ENCODE data around the gene KCNIP1. TPM values are rescaled to one million over a fixed set of nuclear protein-coding genes. Genes with fewer than 3 reads are reported as not detected.

The KCNIP1 gene
- total RNA-seq, 1 experiment from 2014 or later = not detected

DNA sequence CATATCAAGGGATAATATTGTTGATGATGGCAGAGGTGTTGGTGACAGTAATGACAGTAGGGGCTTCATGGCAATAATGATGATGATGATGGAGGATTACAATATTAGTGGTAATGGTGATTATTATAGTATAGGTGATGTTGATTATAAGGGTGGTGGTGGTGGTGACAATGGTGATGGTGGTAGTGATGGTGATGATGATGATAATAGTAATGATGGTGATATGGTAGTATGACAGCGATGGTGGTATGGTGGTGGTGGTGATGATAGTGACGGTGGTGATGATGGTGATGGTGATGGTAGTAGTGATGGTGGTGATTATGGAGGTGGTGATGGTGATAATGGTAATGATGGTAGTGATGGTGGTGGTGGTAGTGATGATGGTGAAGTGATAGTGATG is 13.6 kb downstream of the KCNIP1 start:
- Mint-ChIP-seq H3K9me3 (ENCODE audit: low read depth, unreplicated experiment) (no peaks in the 10 kb centered on the region), H3K27me3 (ENCODE audit: unreplicated experiment) (peaks cover 14% of the 10 kb centered on the region), H3K4me3 (ENCODE audit: low read depth, unreplicated experiment) (no peak overlapping the region), H3K27ac (ENCODE audit: unreplicated experiment) (no peak overlapping the region), H3K36me3 (ENCODE audit: insufficient read depth, unreplicated experiment) (no peaks in the 10 kb centered on the region), H3K4me1 (ENCODE audit: low read depth, unreplicated experiment) (peaks cover 3% of the 10 kb centered on the region)
- intact Hi-C loops (cut with micrococcal nuclease; ENCODE audit: unreplicated experiment) = no loop called here
- BruUV-seq (replicated peaks) = no TSS peak
- TF ChIP-seq, protein P1, sequence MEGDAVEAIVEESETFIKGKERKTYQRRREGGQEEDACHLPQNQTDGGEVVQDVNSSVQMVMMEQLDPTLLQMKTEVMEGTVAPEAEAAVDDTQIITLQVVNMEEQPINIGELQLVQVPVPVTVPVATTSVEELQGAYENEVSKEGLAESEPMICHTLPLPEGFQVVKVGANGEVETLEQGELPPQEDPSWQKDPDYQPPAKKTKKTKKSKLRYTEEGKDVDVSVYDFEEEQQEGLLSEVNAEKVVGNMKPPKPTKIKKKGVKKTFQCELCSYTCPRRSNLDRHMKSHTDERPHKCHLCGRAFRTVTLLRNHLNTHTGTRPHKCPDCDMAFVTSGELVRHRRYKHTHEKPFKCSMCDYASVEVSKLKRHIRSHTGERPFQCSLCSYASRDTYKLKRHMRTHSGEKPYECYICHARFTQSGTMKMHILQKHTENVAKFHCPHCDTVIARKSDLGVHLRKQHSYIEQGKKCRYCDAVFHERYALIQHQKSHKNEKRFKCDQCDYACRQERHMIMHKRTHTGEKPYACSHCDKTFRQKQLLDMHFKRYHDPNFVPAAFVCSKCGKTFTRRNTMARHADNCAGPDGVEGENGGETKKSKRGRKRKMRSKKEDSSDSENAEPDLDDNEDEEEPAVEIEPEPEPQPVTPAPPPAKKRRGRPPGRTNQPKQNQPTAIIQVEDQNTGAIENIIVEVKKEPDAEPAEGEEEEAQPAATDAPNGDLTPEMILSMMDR (IDR thresholded peaks at IDR 0.05; ENCODE audit: unreplicated experiment) = no peak
- DNase-seq = no peak
- CTCF ChIA-PET = no interaction called here

DNA sequence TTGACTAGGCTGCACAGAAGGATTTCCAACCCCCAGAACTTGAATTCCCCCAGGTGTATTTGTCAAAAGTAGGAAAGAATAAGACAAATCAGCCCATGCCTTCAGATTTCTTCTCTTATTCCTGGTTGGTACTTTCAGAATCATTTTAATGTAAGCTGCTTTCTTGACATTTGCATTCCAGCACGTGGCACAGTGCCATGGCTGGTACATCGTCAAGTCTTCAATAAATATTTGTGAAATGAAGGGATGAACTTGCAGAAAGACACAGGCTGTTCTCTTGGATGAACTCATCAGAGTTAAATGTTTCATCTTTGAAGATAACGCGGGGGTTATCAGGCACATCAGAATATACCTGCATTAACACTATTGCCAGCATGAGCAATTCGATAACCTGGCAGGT is 14.5 kb downstream of the KCNIP1 start:
- TF ChIP-seq, protein P1 (IDR thresholded peaks at IDR 0.05; ENCODE audit: unreplicated experiment) = no peak
- CTCF ChIA-PET = no interaction called here
- Mint-ChIP-seq H3K4me1 (ENCODE audit: low read depth, unreplicated experiment) (peaks cover 11% of the 10 kb centered on the region), H3K27me3 (ENCODE audit: unreplicated experiment) (peaks cover 21% of the 10 kb centered on the region), H3K36me3 (ENCODE audit: insufficient read depth, unreplicated experiment) (no peaks in the 10 kb centered on the region), H3K27ac (ENCODE audit: unreplicated experiment) (no peak overlapping the region), H3K9me3 (ENCODE audit: low read depth, unreplicated experiment) (no peaks in the 10 kb centered on the region), H3K4me3 (ENCODE audit: low read depth, unreplicated experiment) (no peak overlapping the region)
- intact Hi-C loops (cut with micrococcal nuclease; ENCODE audit: unreplicated experiment) = no loop called here
- no TSS peak for BruUV-seq (replicated peaks)
- no peak for DNase-seq

GRCh38 chr5:170519549-170519948 is 15.7 kb downstream of the KCNIP1 start:
- no TSS peak for BruUV-seq (replicated peaks)
- intact Hi-C loops (cut with micrococcal nuclease; ENCODE audit: unreplicated experiment) = no loop called here
- TF ChIP-seq, protein P1 (IDR thresholded peaks at IDR 0.05; ENCODE audit: unreplicated experiment) = no peak
- Mint-ChIP-seq H3K4me3 (ENCODE audit: low read depth, unreplicated experiment) (no peak overlapping the region), H3K27ac (ENCODE audit: unreplicated experiment) (no peak overlapping the region), H3K4me1 (ENCODE audit: low read depth, unreplicated experiment) (peaks cover 18% of the 10 kb centered on the region), H3K36me3 (ENCODE audit: insufficient read depth, unreplicated experiment) (no peaks in the 10 kb centered on the region), H3K27me3 (ENCODE audit: unreplicated experiment) (peaks cover 33% of the 10 kb centered on the region), H3K9me3 (ENCODE audit: low read depth, unreplicated experiment) (no peaks in the 10 kb centered on the region)
- CTCF ChIA-PET = no interaction called here
- DNase-seq = no peak

- no TSS peak for BruUV-seq (replicated peaks)
- H3K9me3 Mint-ChIP-seq (ENCODE audit: low read depth, unreplicated experiment) = no peaks in the 10 kb centered on the region
- CTCF ChIA-PET = no interaction called here
- DNase-seq = no peak
- H3K36me3 Mint-ChIP-seq (ENCODE audit: insufficient read depth, unreplicated experiment) = no peaks in the 10 kb centered on the region
- no peak overlapping the region for H3K27ac Mint-ChIP-seq (ENCODE audit: unreplicated experiment)
- TF ChIP-seq, protein P1 (IDR thresholded peaks at IDR 0.05; ENCODE audit: unreplicated experiment) = no peak
- H3K4me3 Mint-ChIP-seq (ENCODE audit: low read depth, unreplicated experiment) = no peak overlapping the region
- peaks cover 18% of the 10 kb centered on the region for H3K4me1 Mint-ChIP-seq (ENCODE audit: low read depth, unreplicated experiment)
- H3K27me3 Mint-ChIP-seq (ENCODE audit: unreplicated experiment) = peaks cover 36% of the 10 kb centered on the region
- intact Hi-C loops (cut with micrococcal nuclease; ENCODE audit: unreplicated experiment) = no loop called here
These were observed 16.6 kb downstream of the KCNIP1 start for GRCh38 chr5:170520372-170520771.
